ENCODE data around the gene CSAD.
"Not testable (repeated sequence)": the region's sequence is repeated elsewhere in the genome, so short reads cannot be mapped to it uniquely, and the experiment has no call there.

The CSAD gene

DNA sequence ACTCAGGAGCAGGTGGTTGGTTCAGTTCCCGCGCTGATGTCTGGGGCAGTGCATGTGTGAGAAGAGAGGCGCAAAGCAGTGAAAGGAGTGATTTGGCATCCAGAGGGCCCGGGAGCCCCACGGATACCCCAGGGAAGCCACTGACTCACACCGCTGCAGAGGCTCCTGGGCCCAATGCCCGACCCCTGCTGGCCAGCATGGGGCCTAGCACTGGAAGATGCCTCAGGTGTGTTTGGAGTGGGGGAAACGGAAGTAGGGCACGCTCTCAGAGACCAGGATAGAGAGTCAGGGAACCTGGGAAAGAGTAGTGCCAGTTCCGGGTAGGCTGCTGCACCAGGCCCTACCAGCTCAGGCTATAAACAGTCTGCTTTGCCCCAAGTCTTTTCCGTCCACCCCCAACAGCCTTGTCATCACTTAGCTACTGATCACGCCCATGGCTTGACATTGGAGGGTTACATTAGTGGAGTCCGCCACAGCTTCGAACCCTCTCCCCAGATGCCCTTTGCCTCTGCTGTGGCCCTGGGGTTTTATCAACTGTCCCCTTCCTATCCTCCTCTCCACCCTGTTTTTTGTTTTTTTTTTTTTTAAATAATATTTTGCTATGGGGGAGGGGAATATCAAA, 9.5 kb upstream of the CSAD start:
- peaks cover 3% of the 10 kb centered on the region; the same call in 1 of the 2 replicates for H3K4me1 ChIP-seq (ENCODE audit: control insufficient read depth, insufficient read depth, low read length)
- H3K9me3 ChIP-seq (ENCODE audit: control insufficient read depth, insufficient read depth, low read depth, low read length), result no peaks in the 10 kb centered on the region
- no peak overlapping the region for H3K27ac ChIP-seq (ENCODE audit: low read depth, low read length)
- peaks cover 32% of the 10 kb centered on the region for H3K27me3 ChIP-seq (ENCODE audit: control insufficient read depth, insufficient read depth, low read length)
- H3K9ac ChIP-seq (ENCODE audit: low read length), result no peak overlapping the region
- peaks cover 32% of the 10 kb centered on the region for H3K36me3 ChIP-seq (ENCODE audit: control insufficient read depth, insufficient read depth, low read length)
- no peak overlapping the region for H3K4me3 ChIP-seq (ENCODE audit: low read depth, low read length)

DNA sequence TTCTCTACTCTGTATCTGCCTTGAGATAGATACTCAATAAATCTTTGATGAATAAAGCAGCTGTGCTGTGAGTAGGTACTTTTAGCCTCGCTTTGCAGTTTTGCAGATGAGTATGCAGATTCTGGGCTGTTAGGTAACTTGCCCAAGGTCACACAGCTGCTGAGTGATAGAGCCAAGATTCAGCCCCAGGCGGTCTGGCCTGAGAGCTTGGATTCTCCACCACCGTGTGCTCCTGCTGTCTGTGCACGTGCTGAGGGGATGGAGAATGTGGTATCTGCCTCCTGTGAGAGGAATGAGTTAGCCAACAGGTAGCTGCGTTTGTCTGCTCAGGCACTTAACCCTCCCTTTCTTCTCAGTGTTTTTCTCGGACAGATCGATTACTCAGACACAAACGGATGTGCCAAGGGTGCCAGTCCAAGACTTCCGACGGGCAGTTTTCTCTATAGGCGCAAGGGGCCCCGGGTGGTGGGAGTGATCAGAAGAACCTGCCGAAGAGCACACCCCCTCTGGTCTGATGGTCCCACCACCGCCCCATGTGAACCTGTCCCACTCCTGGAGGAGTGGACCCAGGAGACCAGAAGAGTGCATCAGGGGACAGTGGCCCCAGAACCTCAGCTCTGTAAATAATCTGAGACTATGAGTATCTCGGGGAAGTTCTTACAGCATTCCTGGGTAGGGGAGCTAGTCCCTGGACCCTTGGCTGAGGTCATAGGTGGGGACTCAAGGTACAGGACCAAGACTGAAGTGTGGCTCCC, 6.6 kb upstream of the CSAD start:
- Histone ChIP-seq H3K27ac (ENCODE audit: low read depth, low read length) (no peak overlapping the region), H3K4me3 (ENCODE audit: low read depth, low read length) (no peak overlapping the region), H3K9me3 (ENCODE audit: control insufficient read depth, insufficient read depth, low read depth, low read length) (no peaks in the 10 kb centered on the region), H3K36me3 (ENCODE audit: control insufficient read depth, insufficient read depth, low read length) (peaks cover 51% of the 10 kb centered on the region), H3K9ac (ENCODE audit: low read length) (no peak overlapping the region), H3K4me1 (ENCODE audit: control insufficient read depth, insufficient read depth, low read length) (peaks cover 3% of the 10 kb centered on the region; the same call in 1 of the 2 replicates), H3K27me3 (ENCODE audit: control insufficient read depth, insufficient read depth, low read length) (peaks cover 4% of the 10 kb centered on the region; the same call in 1 of the 2 replicates)

DNA sequence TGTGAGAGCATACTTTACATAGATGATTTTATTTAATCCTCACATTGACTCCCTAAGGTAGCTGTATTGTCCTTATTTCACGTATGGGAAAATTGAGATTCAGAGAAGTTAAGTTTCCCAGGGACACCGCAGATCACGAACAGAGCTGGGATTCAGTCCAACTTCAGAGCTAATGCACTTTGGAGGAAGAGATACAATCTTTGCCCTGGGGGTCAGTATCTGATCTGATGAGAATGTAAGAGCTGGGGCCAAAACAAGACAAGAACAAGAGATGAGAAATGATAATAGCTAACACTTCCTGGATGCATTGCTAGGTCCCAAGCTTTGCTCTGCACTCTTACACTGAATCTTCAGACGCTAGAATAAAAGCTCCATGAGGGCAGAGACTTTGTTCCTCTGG, 6.0 kb upstream of the CSAD start:
- Histone ChIP-seq H3K9me3 (ENCODE audit: control insufficient read depth, insufficient read depth, low read depth, low read length) (no peaks in the 10 kb centered on the region), H3K4me1 (ENCODE audit: control insufficient read depth, insufficient read depth, low read length) (peaks cover 3% of the 10 kb centered on the region; the same call in 1 of the 2 replicates), H3K9ac (ENCODE audit: low read length) (no peak overlapping the region), H3K27me3 (ENCODE audit: control insufficient read depth, insufficient read depth, low read length) (0 out of 2 replicates have a peak, but pooled peaks cover under 1% of the 10 kb centered on the region), H3K36me3 (ENCODE audit: control insufficient read depth, insufficient read depth, low read length) (peaks cover 57% of the 10 kb centered on the region), H3K4me3 (ENCODE audit: low read depth, low read length) (no peak overlapping the region), H3K27ac (ENCODE audit: low read depth, low read length) (no peak overlapping the region)

GRCh38 chr12:53185582-53186153, 4.9 kb upstream of the CSAD start:
- Histone ChIP-seq H3K27ac (ENCODE audit: low read depth, low read length) (no peak overlapping the region), H3K36me3 (ENCODE audit: control insufficient read depth, insufficient read depth, low read length) (peaks cover 58% of the 10 kb centered on the region), H3K27me3 (ENCODE audit: control insufficient read depth, insufficient read depth, low read length) (no peaks in the 10 kb centered on the region), H3K9ac (ENCODE audit: low read length) (no peak overlapping the region), H3K4me3 (ENCODE audit: low read depth, low read length) (no peak overlapping the region), H3K9me3 (ENCODE audit: control insufficient read depth, insufficient read depth, low read depth, low read length) (no peaks in the 10 kb centered on the region), H3K4me1 (ENCODE audit: control insufficient read depth, insufficient read depth, low read length) (peaks cover 7% of the 10 kb centered on the region; the same call in 1 of the 2 replicates)

GRCh38 chr12:53184828-53185227, 4.1 kb upstream of the CSAD start:
- Histone ChIP-seq H3K27ac (ENCODE audit: low read depth, low read length) (no peak overlapping the region), H3K36me3 (ENCODE audit: control insufficient read depth, insufficient read depth, low read length) (peaks cover 58% of the 10 kb centered on the region), H3K27me3 (ENCODE audit: control insufficient read depth, insufficient read depth, low read length) (peaks cover 1% of the 10 kb centered on the region), H3K4me1 (ENCODE audit: control insufficient read depth, insufficient read depth, low read length) (0 out of 2 replicates have a peak, but pooled peaks cover 5% of the 10 kb centered on the region), H3K9ac (ENCODE audit: low read length) (no peak overlapping the region), H3K9me3 (ENCODE audit: control insufficient read depth, insufficient read depth, low read depth, low read length) (no peaks in the 10 kb centered on the region), H3K4me3 (ENCODE audit: low read depth, low read length) (no peak overlapping the region)

GRCh38 chr12:53182903-53183302, 2.2 kb upstream of the CSAD start:
- H3K9me3 ChIP-seq (ENCODE audit: control insufficient read depth, insufficient read depth, low read depth, low read length), result no peaks in the 10 kb centered on the region
- peaks cover 19% of the 10 kb centered on the region for H3K27me3 ChIP-seq (ENCODE audit: control insufficient read depth, insufficient read depth, low read length)
- H3K9ac ChIP-seq (ENCODE audit: low read length), result no peak overlapping the region
- no peak overlapping the region for H3K27ac ChIP-seq (ENCODE audit: low read depth, low read length)
- H3K4me1 ChIP-seq (ENCODE audit: control insufficient read depth, insufficient read depth, low read length), result 0 out of 2 replicates have a peak, but pooled peaks cover 8% of the 10 kb centered on the region
- no peak overlapping the region for H3K4me3 ChIP-seq (ENCODE audit: low read depth, low read length)
- H3K36me3 ChIP-seq (ENCODE audit: control insufficient read depth, insufficient read depth, low read length), result peaks cover 53% of the 10 kb centered on the region

DNA sequence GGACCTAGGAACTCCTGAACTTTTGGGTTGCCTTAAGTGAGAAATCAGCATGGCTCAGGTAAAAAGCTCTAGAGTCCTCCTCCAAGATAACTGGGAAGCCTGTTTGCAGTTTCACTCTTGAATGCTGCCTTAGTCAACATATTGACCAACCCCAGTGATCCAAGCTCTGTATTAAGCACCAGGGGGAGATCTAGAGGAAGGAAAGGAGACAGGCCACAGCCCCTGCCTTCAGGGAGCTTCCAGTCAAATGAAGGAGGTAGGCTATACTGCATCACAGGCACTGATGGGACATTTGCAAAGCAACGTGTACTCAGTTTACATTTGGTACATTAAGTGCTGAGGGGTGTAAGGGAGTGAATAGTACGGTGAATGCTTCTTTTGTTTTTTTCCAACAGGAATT, 1.2 kb upstream of the CSAD start:
- peaks cover 28% of the 10 kb centered on the region for H3K27me3 ChIP-seq (ENCODE audit: control insufficient read depth, insufficient read depth, low read length)
- H3K9me3 ChIP-seq (ENCODE audit: control insufficient read depth, insufficient read depth, low read depth, low read length), result no peaks in the 10 kb centered on the region
- H3K4me1 ChIP-seq (ENCODE audit: control insufficient read depth, insufficient read depth, low read length), result 0 out of 2 replicates have a peak, but pooled peaks cover 8% of the 10 kb centered on the region
- no peak overlapping the region for H3K9ac ChIP-seq (ENCODE audit: low read length)
- no peak overlapping the region for H3K27ac ChIP-seq (ENCODE audit: low read depth, low read length)
- peak overlapping the region; percentile 97; the same call in 1 of the 2 replicates for H3K4me3 ChIP-seq (ENCODE audit: low read depth, low read length)
- H3K36me3 ChIP-seq (ENCODE audit: control insufficient read depth, insufficient read depth, low read length), result peaks cover 43% of the 10 kb centered on the region

DNA sequence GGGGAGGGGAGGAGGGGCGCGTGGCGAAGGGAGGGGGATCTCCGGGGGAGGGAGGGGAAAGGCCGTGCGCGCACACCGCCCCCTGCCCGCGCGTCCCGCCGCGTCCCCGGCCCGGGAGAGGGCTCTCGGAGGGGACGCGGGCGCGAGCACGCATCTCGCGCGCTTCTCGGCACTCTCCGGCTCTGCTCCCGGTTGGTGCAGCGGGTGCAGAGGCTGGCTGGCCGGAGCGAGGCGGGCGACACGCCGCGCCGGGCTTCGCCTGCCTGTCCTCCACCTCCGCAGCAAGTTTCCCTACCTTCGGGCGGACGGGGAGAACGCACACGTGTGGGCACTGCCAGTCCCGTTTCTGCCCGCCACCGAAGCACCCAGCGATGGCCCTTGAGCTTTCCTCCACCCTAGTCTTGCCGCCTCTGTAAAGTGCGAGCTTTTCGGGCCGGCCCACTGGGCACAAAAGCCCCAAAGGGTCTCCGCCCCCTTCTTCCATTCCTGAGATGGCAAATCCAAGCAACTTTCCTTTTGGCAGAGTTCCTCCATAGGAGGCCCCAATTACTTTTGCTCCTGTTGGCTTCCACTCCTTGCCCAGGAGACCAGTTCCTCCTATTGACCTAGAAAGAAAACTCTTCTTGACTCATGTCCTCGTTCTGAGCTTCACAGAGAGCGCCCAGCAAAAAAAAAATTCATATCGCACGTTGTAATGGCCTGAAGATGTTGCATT, 363 bp upstream of the CSAD start:
- H3K4me1 ChIP-seq (ENCODE audit: control insufficient read depth, insufficient read depth, low read length), result 0 out of 2 replicates have a peak, but pooled peaks cover 8% of the 10 kb centered on the region
- peak overlapping the region; percentile 84; the same call in 1 of the 2 replicates for H3K27ac ChIP-seq (ENCODE audit: low read depth, low read length)

GRCh38 chr12:53179687-53180219, 972 bp downstream of the CSAD start:
- Histone ChIP-seq H3K36me3 (ENCODE audit: control insufficient read depth, insufficient read depth, low read length) (peaks cover 22% of the 10 kb centered on the region), H3K9me3 (ENCODE audit: control insufficient read depth, insufficient read depth, low read depth, low read length) (no peaks in the 10 kb centered on the region), H3K9ac (ENCODE audit: low read length) (peak overlapping the region; percentile 75), H3K27me3 (ENCODE audit: control insufficient read depth, insufficient read depth, low read length) (peaks cover 48% of the 10 kb centered on the region), H3K4me3 (ENCODE audit: low read depth, low read length) (peak overlapping the region; percentile 97), H3K27ac (ENCODE audit: low read depth, low read length) (no peak overlapping the region), H3K4me1 (ENCODE audit: control insufficient read depth, insufficient read depth, low read length) (peaks cover 16% of the 10 kb centered on the region)

More for the DNA sequence above, 363 bp upstream of the CSAD start:
- H3K27me3 ChIP-seq (ENCODE audit: control insufficient read depth, insufficient read depth, low read length), result peaks cover 37% of the 10 kb centered on the region
- H3K9me3 ChIP-seq (ENCODE audit: control insufficient read depth, insufficient read depth, low read depth, low read length), result no peaks in the 10 kb centered on the region
- peak overlapping the region; percentile 97 for H3K4me3 ChIP-seq (ENCODE audit: low read depth, low read length)
- peak overlapping the region; percentile 91 for H3K9ac ChIP-seq (ENCODE audit: low read length)
- peaks cover 35% of the 10 kb centered on the region for H3K36me3 ChIP-seq (ENCODE audit: control insufficient read depth, insufficient read depth, low read length)

- H3K4me3 ChIP-seq (ENCODE audit: low read depth, low read length); H3K9me3 ChIP-seq (ENCODE audit: control insufficient read depth, insufficient read depth, low read depth, low read length); H3K9ac ChIP-seq (ENCODE audit: low read length); H3K27ac ChIP-seq (ENCODE audit: low read depth, low read length): not testable (repeated sequence)
- Histone ChIP-seq H3K4me1 (ENCODE audit: control insufficient read depth, insufficient read depth, low read length) (peaks cover 19% of the 10 kb centered on the region), H3K27me3 (ENCODE audit: control insufficient read depth, insufficient read depth, low read length) (peaks cover 58% of the 10 kb centered on the region), H3K36me3 (ENCODE audit: control insufficient read depth, insufficient read depth, low read length) (peaks cover 16% of the 10 kb centered on the region)
These were observed 1.9 kb downstream of the CSAD start for GRCh38 chr12:53178803-53179202.
